Activated CD8-positive, alpha-beta T cell treated with anti-CD3 and anti-CD28 coated beads for 36 hours (primary cell): ENCODE results near the gene POU6F1. TPM values are rescaled to one million over a fixed set of nuclear protein-coding genes. Genes with fewer than 3 reads are reported as not detected.

Source experiments
- ATAC-seq: fragments of 200-7000 bp; cut with Tn5 transposase; one replicate; pipeline ENCODE4 v1.10.0; 2021; ENCODE audit warnings: mild to moderate bottlenecking, moderate library complexity
- CTCF ChIA-PET: fragments of 350-600 bp; sonication (Branson Sonifier 250); formaldehyde crosslinking; loops from one replicate; lab custom pipeline; 2021; ENCODE audit warnings: antibody characterized with exemption; lab: Charles Lee
- POLR2A ChIA-PET: fragments of 350-600 bp; sonication (Branson Sonifier 250); formaldehyde crosslinking; loops from one replicate; lab custom pipeline; 2021; ENCODE audit warnings: antibody characterized with exemption; lab: Charles Lee
- DNase-seq: peaks from one replicate; pipeline ENCODE4 v3.0.0-alpha.2; 2020
- H3K27ac Mint-ChIP-seq: one replicate; pipeline ENCODE4 v1.8.0; 2021; ENCODE audit warnings: mild to moderate bottlenecking, mixed read lengths
- H3K27me3 Mint-ChIP-seq: one replicate; pipeline ENCODE4 v1.8.0; 2021; ENCODE audit warnings: mixed read lengths
- H3K36me3 Mint-ChIP-seq: one replicate; pipeline ENCODE4 v1.8.0; 2021; ENCODE audit warnings: low read depth, mixed read lengths
- H3K4me1 Mint-ChIP-seq: one replicate; pipeline ENCODE4 v1.8.0; 2021; ENCODE audit warnings: low read depth, mixed read lengths
- H3K4me3 Mint-ChIP-seq: one replicate; pipeline ENCODE4 v1.8.0; 2021; ENCODE audit warnings: mild to moderate bottlenecking, moderate library complexity, mixed read lengths
- H3K9me3 Mint-ChIP-seq: one replicate; pipeline ENCODE4 v1.8.0; 2021; ENCODE audit warnings: mixed read lengths
- intact Hi-C: fragments of 100-400 bp; cut with micrococcal nuclease; formaldehyde crosslinking; loops from one replicate; pipeline ENCODE4 v1.10.0; 2022
- total RNA-seq, 2 experiments: library from RNA; stranded (reverse); gene quantifications; one replicate each; pipeline ENCODE4 v1.2.3, GENCODE V29; 2021
- TF ChIP-seq, protein P1 (sequence below): fragments of 200-600 bp; IDR thresholded peaks from one replicate; pipeline ENCODE4 v1.8.0; 2022; ENCODE audit warnings: antibody characterized with exemption, mild to moderate bottlenecking

POU6F1 gene
- total RNA-seq, 2 experiments from 2014 or later: 5.8 to 7.3 TPM

DNA sequence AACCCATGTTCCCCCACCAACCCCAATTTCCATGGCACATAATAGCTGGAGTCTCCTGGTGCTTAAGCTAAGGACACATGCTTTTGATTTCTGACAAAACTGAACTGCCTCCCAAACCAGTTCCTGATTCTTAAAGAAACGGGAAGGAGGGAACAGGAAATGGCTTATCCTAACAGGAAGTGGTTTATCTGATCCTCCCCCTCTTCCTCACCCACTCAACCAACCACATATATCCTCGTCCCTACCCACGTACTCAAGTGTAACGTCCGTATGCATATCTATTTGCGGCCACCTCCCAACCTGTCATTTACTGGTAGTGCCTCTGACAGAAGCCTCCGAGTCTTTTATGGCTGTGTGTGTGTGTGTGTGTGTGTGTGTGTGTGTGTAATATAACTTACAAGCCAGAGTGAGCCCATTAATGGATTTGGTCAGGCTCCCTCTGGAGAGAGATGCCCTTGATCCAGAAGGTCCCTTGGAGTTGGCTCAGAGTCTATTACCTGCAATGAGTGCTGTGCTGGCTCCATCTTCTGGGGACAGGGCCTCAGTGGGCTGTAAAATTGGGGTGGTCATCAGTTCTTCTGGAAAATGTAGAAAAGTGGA lies 28.5 kb upstream of the POU6F1 start:
- TF ChIP-seq, protein P1, sequence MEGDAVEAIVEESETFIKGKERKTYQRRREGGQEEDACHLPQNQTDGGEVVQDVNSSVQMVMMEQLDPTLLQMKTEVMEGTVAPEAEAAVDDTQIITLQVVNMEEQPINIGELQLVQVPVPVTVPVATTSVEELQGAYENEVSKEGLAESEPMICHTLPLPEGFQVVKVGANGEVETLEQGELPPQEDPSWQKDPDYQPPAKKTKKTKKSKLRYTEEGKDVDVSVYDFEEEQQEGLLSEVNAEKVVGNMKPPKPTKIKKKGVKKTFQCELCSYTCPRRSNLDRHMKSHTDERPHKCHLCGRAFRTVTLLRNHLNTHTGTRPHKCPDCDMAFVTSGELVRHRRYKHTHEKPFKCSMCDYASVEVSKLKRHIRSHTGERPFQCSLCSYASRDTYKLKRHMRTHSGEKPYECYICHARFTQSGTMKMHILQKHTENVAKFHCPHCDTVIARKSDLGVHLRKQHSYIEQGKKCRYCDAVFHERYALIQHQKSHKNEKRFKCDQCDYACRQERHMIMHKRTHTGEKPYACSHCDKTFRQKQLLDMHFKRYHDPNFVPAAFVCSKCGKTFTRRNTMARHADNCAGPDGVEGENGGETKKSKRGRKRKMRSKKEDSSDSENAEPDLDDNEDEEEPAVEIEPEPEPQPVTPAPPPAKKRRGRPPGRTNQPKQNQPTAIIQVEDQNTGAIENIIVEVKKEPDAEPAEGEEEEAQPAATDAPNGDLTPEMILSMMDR: no peak
- POLR2A ChIA-PET: interaction anchor here (0.7 to 3.6 kb wide), 6 partner anchors 9 to 164 kb away, joined by 3 to 15 read pairs (median 4); partner anchors contain the start of gene CSRNP2
- no peaks in the 10 kb centered on the region for H3K27me3 Mint-ChIP-seq
- H3K9me3 Mint-ChIP-seq: no peaks in the 10 kb centered on the region
- ATAC-seq: peak; percentile 75
- intact Hi-C loops: no loop called here
- peak; percentile 60 for DNase-seq
- H3K4me3 Mint-ChIP-seq: no peak overlapping the region
- H3K4me1 Mint-ChIP-seq: peaks cover 44% of the 10 kb centered on the region
- H3K27ac Mint-ChIP-seq: peak overlapping the region; percentile 82
- peaks cover 34% of the 10 kb centered on the region for H3K36me3 Mint-ChIP-seq
- CTCF ChIA-PET: interaction anchor here (1.4 to 2.0 kb wide), 2 partner anchors 94 to 105 kb away, joined by 3 to 6 read pairs; no protein-coding TSS in a partner anchor

DNA sequence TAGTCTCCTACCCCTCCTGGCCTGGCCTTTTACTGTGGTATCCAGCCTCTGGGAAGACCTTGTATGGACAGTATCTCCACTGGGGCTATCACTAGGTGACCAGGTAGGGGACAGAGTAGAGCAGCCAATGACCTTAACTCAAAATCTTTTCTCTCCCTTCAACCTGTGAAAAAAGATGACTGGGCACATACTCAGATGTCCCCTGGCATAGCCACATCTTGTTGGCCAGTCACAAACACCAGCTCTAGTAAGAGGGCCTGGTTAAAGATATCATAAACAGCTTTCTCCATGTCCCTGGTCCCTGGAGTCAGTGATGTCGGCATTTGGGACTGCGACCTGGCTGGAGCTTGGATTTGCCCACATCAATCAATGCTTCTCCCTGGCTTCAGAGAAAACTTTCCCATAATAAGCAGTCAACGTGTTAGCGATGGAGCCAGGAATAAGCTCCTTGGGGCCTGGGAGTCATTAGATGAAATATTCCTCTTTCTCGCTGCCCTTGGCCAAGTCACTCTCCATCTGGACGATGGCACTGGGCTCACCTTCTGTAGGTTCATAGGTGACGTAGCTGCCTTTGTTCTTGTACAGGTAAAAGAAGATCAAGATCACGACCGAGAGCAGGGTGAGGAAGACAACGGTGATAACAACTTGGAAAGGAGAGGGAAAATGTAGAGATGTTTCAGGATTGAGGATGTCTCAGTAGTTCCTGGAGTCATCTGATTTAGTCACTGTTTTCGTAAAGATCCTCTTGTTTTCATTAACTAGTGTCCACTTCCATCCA lies 27.8 kb upstream of the POU6F1 start:
- ChIA-PET POLR2A (interaction anchor here (0.7 to 3.6 kb wide), 7 partner anchors 28 to 197 kb away, joined by 3 to 15 read pairs (median 5); partner anchors contain the start of genes CSRNP2, LETMD1 and POU6F1), CTCF (interaction anchor here (1.4 to 2.0 kb wide), 2 partner anchors 95 to 106 kb away, joined by 3 to 6 read pairs; no protein-coding TSS in a partner anchor)
- ATAC-seq (no peak), DNase-seq (no peak)
- no peak overlapping the region for H3K4me3 Mint-ChIP-seq
- TF ChIP-seq, protein P1: no peak
- H3K9me3 Mint-ChIP-seq: no peaks in the 10 kb centered on the region
- H3K27me3 Mint-ChIP-seq: no peaks in the 10 kb centered on the region
- peaks cover 50% of the 10 kb centered on the region for H3K4me1 Mint-ChIP-seq
- H3K27ac Mint-ChIP-seq: peak overlapping the region; percentile 82
- intact Hi-C loops: no loop called here
- H3K36me3 Mint-ChIP-seq: peaks cover 41% of the 10 kb centered on the region

DNA sequence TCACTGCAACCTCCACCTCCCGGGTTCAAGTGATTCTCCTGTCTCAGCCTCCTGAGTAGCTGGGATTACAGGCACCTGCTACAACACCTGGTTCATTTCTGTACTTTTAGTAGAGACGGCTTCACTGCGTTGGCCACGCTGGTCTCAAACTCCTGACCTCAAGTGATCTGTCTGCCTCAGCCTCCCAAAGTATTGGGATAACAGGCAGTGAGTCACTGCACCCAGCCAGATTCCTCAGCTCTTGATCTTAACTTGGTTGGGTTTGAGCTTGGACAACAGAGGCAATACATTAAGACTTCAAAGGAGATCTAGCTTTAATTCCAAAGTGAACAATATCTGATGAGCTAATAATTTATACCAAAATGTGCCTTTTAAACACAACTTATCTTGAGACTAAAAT lies 26.4 kb upstream of the POU6F1 start:
- POLR2A ChIA-PET: interaction anchor here (0.6 to 3.6 kb wide), 5 partner anchors 8 to 462 kb away, joined by 3 to 15 read pairs (median 4); partner anchors contain the start of gene CSRNP2
- Mint-ChIP-seq H3K4me3 (no peak overlapping the region), H3K4me1 (peaks cover 60% of the 10 kb centered on the region), H3K36me3 (peaks cover 52% of the 10 kb centered on the region), H3K27me3 (no peaks in the 10 kb centered on the region), H3K27ac (peak overlapping the region; percentile 44), H3K9me3 (no peaks in the 10 kb centered on the region)
- intact Hi-C loops: loop anchor here (5.0 kb wide), 1 partner anchor 152 kb away; no protein-coding TSS in a partner anchor
- CTCF ChIA-PET: interaction anchor here (0.6 to 1.5 kb wide), 6 partner anchors 8 to 420 kb away, joined by 3 to 9 read pairs (median 3); no protein-coding TSS in a partner anchor
- ATAC-seq (no peak), DNase-seq (no peak)
- TF ChIP-seq, protein P1: no peak

DNA sequence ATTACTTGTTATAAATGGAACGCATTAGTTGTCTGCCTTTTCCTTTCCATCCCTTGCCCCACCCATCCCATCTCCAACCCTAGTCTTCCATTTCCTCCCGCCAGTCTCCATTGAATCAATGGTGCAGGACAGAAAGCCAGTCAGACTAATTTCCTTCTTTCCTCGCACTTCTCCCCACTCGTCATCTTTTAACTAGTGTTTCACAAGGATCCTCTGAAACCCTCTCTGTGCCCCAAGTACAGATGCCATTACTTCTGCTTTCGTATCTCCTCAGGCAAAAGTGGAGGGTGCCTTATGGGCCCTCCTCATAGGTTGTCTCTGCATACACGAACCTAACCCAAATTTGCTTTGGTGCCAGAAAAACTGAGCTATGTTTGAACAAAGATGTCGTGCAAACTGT lies 25.0 kb upstream of the POU6F1 start:
- Mint-ChIP-seq H3K4me3 (no peak overlapping the region), H3K4me1 (peaks cover 58% of the 10 kb centered on the region), H3K27ac (peak overlapping the region; percentile 39), H3K27me3 (no peaks in the 10 kb centered on the region), H3K9me3 (no peaks in the 10 kb centered on the region), H3K36me3 (peaks cover 54% of the 10 kb centered on the region)
- POLR2A ChIA-PET: interaction anchor here (1.6 to 3.6 kb wide), 2 partner anchors 10 to 161 kb away, joined by 4 to 15 read pairs; partner anchors contain the start of gene CSRNP2
- no peak for DNase-seq
- ATAC-seq: no peak
- TF ChIP-seq, protein P1: no peak
- intact Hi-C loops: loop anchor here (5.0 kb wide), 1 partner anchor 151 kb away; no protein-coding TSS in a partner anchor
- CTCF ChIA-PET: no interaction called here
